ENCODE data around the gene IQSEC1.

Gene IQSEC1

GRCh38 chr3:13087320-13087990 is 14.2 kb upstream of the IQSEC1 start:
- no peak for DNase-seq
- intact Hi-C loops (cut with DNase I) = no loop called here

GRCh38 chr3:13086531-13086981 is 13.3 kb upstream of the IQSEC1 start:
- intact Hi-C loops (cut with DNase I) = no loop called here

GRCh38 chr3:13085846-13086179 is 12.6 kb upstream of the IQSEC1 start:
- DNase-seq = no peak
- intact Hi-C loops (cut with DNase I) = no loop called here

More at GRCh38 chr3:13086531-13086981, 13.3 kb upstream of the IQSEC1 start:
- DNase-seq = no peak

GRCh38 chr3:13085081-13085845 is 12.0 kb upstream of the IQSEC1 start:
- no peak for DNase-seq
- intact Hi-C loops (cut with DNase I) = no loop called here

GRCh38 chr3:13083898-13084297 is 10.7 kb upstream of the IQSEC1 start:
- intact Hi-C loops (cut with DNase I) = no loop called here

GRCh38 chr3:13083254-13083653 is 10.0 kb upstream of the IQSEC1 start:
- DNase-seq = no peak

More at GRCh38 chr3:13083898-13084297, 10.7 kb upstream of the IQSEC1 start:
- no peak for DNase-seq

GRCh38 chr3:13082677-13083076 is 9.4 kb upstream of the IQSEC1 start:
- DNase-seq = no peak
- intact Hi-C loops (cut with DNase I) = no loop called here

More at GRCh38 chr3:13083254-13083653, 10.0 kb upstream of the IQSEC1 start:
- intact Hi-C loops (cut with DNase I) = no loop called here

- intact Hi-C loops (cut with DNase I) = no loop called here
These were observed 8.6 kb upstream of the IQSEC1 start for GRCh38 chr3:13081603-13082360.

GRCh38 chr3:13080591-13080990 is 7.4 kb upstream of the IQSEC1 start:
- DNase-seq = no peak
- intact Hi-C loops (cut with DNase I) = no loop called here

More at GRCh38 chr3:13081603-13082360, 8.6 kb upstream of the IQSEC1 start:
- DNase-seq = no peak

- intact Hi-C loops (cut with DNase I) = no loop called here
- DNase-seq = no peak
These were observed 6.8 kb upstream of the IQSEC1 start for GRCh38 chr3:13080026-13080425.

GRCh38 chr3:13079510-13079909 is 6.3 kb upstream of the IQSEC1 start:
- intact Hi-C loops (cut with DNase I) = no loop called here
- DNase-seq = no peak

- intact Hi-C loops (cut with DNase I) = no loop called here
- DNase-seq = no peak
These were observed 5.8 kb upstream of the IQSEC1 start for GRCh38 chr3:13079051-13079450.

GRCh38 chr3:13078163-13078905 is 5.1 kb upstream of the IQSEC1 start:
- intact Hi-C loops (cut with DNase I) = no loop called here
- peak in 9 of 10 donors; percentile 42 to 96 (median 64) for DNase-seq

GRCh38 chr3:13077431-13078162 is 4.4 kb upstream of the IQSEC1 start:
- DNase-seq = peak; percentile 72 to 97 (median 82)
- intact Hi-C loops (cut with DNase I) = no loop called here

GRCh38 chr3:13075986-13076654 is 2.9 kb upstream of the IQSEC1 start:
- DNase-seq = peak in 1 of 10 donors; percentile 51
- intact Hi-C loops (cut with DNase I) = no loop called here

GRCh38 chr3:13075318-13075717 is 2.1 kb upstream of the IQSEC1 start:
- intact Hi-C loops (cut with DNase I) = no loop called here
- DNase-seq = no peak

- no peak for DNase-seq
- intact Hi-C loops (cut with DNase I) = no loop called here
These were observed 762 bp upstream of the IQSEC1 start for GRCh38 chr3:13074006-13074375.

- intact Hi-C loops (cut with DNase I) = no loop called here
- DNase-seq = peak in 8 of 10 donors; percentile 60 to 95 (median 78)
These were observed 466 bp downstream of the IQSEC1 start for GRCh38 chr3:13072600-13073325.

- intact Hi-C loops (cut with DNase I) = no loop called here
- peak; percentile 40 to 95 (median 68) for DNase-seq
These were observed 1.0 kb downstream of the IQSEC1 start for GRCh38 chr3:13072239-13072599.
